Activated CD4-positive, alpha-beta T cell treated with anti-CD3 and anti-CD28 coated beads, Interleukin-2, amount 50 U/mL, for 1 hour (primary cell): Measurements from ENCODE around the gene EIF3I.

Experiments used
- DNase-seq: peaks from one replicate; pipeline ENCODE4 v3.0.0-alpha.2; 2020

Gene EIF3I

GRCh38 chr1:32198237-32199042 is 23.8 kb upstream of the EIF3I start:
- no peak for DNase-seq

- DNase-seq, result no peak
These were observed 23.0 kb upstream of the EIF3I start for GRCh38 chr1:32199043-32199716.

- no peak for DNase-seq
These were observed 22.5 kb upstream of the EIF3I start for GRCh38 chr1:32199717-32200072.

GRCh38 chr1:32200226-32201010 is 21.8 kb upstream of the EIF3I start, which contains the start of gene CCDC28B:
Gene CCDC28B, plus strand, starts transcription at chr1:32200595. Its CDS starts 1,341 bp downstream, at chr1:32201936.
- DNase-seq, result peak; percentile 38

- peak; percentile 71 for DNase-seq
These were observed 21.0 kb upstream of the EIF3I start for GRCh38 chr1:32201011-32201855.

GRCh38 chr1:32204943-32205361 is 17.3 kb upstream of the EIF3I start:
- DNase-seq, result no peak

GRCh38 chr1:32205401-32206370 is 16.5 kb upstream of the EIF3I start, which contains the start of gene IQCC:
Gene IQCC, plus strand, starts transcription at chr1:32205671. Its CDS starts 11 bp downstream, at chr1:32205682.
- peak; percentile 83 for DNase-seq

GRCh38 chr1:32208469-32208868 is 13.7 kb upstream of the EIF3I start:
- no peak for DNase-seq

GRCh38 chr1:32208891-32209328 is 13.3 kb upstream of the EIF3I start, which contains the start of gene DCDC2B:
Gene DCDC2B, plus strand, starts transcription at chr1:32209089. Its CDS starts 5 bp downstream, at chr1:32209094.
- no peak for DNase-seq

GRCh38 chr1:32215629-32216480 is 6.4 kb upstream of the EIF3I start:
- peak; percentile 61 for DNase-seq

- no peak for DNase-seq
These were observed 5.6 kb upstream of the EIF3I start for GRCh38 chr1:32216566-32216965.

- no peak for DNase-seq
These were observed 3.2 kb upstream of the EIF3I start for GRCh38 chr1:32219022-32219421.

- no peak for DNase-seq
These were observed 1.2 kb upstream of the EIF3I start for GRCh38 chr1:32220746-32221580.

- no peak for DNase-seq
These were observed 627 bp upstream of the EIF3I start for GRCh38 chr1:32221581-32221979.

- no peak for DNase-seq
These were observed 1.5 kb downstream of the EIF3I start for GRCh38 chr1:32223683-32224082.

GRCh38 chr1:32224285-32224684 is 2.1 kb downstream of the EIF3I start:
- DNase-seq, result no peak

- DNase-seq, result no peak
These were observed 6.6 kb downstream of the EIF3I start for GRCh38 chr1:32228771-32229170.

GRCh38 chr1:32231843-32232432 is 9.7 kb downstream of the EIF3I start:
- DNase-seq, result no peak
